Mucosa of rectum (tissue), 2 donors: Measurements from ENCODE around the gene C7.

Source experiments
- H3K27ac ChIP-seq, 2 donors: one replicate each; pipeline ENCODE4 v1.7.0; 2013; ENCODE audit warnings: inconsistent platforms in 2 of 2, low read depth in 2 of 2, low read length in 2 of 2
- H3K27me3 ChIP-seq, 2 donors: one replicate each; pipeline ENCODE4 v1.7.0; 2013; ENCODE audit warnings: low read length in 2 of 2; ENCODE audit not compliant: control insufficient read depth in 2 of 2, insufficient read depth in 2 of 2
- H3K36me3 ChIP-seq, 2 donors: one replicate each; pipeline ENCODE4 v1.7.0; 2013; ENCODE audit warnings: low read length in 2 of 2; ENCODE audit not compliant: control insufficient read depth in 2 of 2, insufficient read depth in 2 of 2
- H3K4me1 ChIP-seq, 2 donors: one replicate each; pipeline ENCODE4 v1.7.0; 2013; ENCODE audit warnings: low read length in 2 of 2, mild to moderate bottlenecking in 1 of 2; ENCODE audit not compliant: control insufficient read depth in 2 of 2, insufficient read depth in 2 of 2
- H3K4me3 ChIP-seq, 2 donors: one replicate each; pipeline ENCODE4 v1.7.0; 2013; ENCODE audit warnings: low read length in 2 of 2
- H3K9ac ChIP-seq, 2 donors: one replicate each; pipeline ENCODE4 v1.7.0; 2013; ENCODE audit warnings: low read length in 2 of 2, low read depth in 1 of 2, mild to moderate bottlenecking in 1 of 2
- H3K9me3 ChIP-seq, 2 donors: one replicate each; pipeline ENCODE4 v1.7.0; 2013; ENCODE audit warnings: low read length in 2 of 2; ENCODE audit not compliant: control insufficient read depth in 2 of 2
- donor health status: healthy.
- donor health status: Normal muscosa, but diverticular disease.

Gene C7

DNA sequence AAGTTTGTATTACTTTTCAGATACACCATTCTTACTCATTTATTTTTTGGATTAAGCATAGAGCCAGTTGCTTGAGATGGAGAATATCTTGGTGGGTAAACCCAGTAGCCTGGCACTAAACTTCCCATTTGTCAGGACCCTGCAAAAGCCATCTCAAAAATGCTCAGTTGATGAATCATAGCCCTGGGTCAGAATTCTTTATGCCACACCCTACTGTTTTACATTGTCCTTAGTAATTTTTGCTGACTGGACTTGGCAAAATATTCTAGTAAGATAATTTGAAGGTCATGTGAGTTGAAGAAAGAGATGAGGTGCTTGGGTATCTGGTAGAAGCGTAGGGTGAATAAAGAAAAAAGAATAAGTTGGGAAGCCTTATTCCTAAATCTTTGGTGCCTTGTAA, 50.7 kb downstream of the C7 start:
- Histone ChIP-seq H3K27ac (no peak overlapping the region), H3K4me3 (no peak overlapping the region), H3K9me3 (no peaks in the 10 kb centered on the region), H3K4me1 (no peaks in the 10 kb centered on the region), H3K9ac (no peak overlapping the region), H3K27me3 (no peaks in the 10 kb centered on the region), H3K36me3 (no peaks in the 10 kb centered on the region)

DNA sequence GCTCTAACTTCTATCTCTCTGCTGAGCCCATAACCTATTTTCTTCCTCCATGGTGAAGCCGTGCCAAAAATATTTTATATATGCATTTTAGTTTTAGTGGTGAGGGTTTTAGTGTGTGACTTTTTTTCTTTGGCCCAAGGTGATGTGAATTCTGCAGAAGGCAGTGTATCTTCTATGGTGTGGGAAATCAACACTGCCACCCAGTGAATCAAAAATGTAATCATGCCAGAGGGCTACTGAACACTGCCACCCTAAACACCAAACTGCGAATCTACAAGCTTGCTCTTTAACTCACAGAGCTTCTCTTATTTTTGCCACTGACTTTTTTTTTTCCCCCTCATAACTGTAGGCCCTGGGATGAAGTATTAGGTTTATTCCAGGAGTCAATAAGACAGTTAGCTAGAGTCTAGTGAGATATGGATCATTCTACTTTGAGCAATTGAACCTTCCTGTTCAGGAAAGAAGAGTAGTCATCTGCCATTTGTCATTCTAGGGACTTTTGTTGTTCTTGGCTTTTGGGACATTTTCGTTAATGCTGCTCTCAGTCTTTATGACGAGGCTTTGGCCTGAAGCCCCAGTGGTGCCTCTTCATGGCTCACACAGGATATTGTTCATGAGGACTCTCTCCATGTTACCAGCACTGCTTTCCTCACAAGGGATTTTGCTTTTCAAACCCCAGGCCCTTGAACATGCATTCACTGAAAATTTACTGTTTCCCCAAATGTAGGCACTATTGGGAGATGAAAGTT, 53.1 kb downstream of the C7 start:
- Histone ChIP-seq H3K9ac (no peak overlapping the region), H3K27ac (no peak overlapping the region), H3K27me3 (no peaks in the 10 kb centered on the region), H3K4me3 (no peak overlapping the region), H3K36me3 (no peaks in the 10 kb centered on the region), H3K4me1 (no peaks in the 10 kb centered on the region), H3K9me3 (no peaks in the 10 kb centered on the region)

DNA sequence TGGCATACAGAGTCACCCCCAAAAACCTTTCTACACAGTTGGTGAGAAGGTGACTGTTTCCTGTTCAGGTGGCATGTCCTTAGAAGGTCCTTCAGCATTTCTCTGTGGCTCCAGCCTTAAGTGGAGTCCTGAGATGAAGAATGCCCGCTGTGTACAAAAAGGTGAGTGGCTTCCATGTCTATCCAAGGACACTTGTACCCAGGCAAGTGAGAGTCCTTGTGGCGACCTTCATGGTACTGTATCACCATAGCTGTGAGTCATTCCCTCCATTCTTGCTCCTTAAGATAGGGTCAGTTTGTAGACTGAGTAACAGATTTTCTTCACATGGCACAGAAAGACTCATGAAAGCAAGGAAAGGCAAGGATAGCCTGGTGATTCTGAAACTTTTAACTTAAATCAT, 63.1 kb downstream of the C7 start:
- H3K36me3 ChIP-seq = no peaks in the 10 kb centered on the region
- H3K27ac ChIP-seq = no peak overlapping the region
- no peaks in the 10 kb centered on the region for H3K4me1 ChIP-seq
- no peaks in the 10 kb centered on the region for H3K9me3 ChIP-seq
- H3K27me3 ChIP-seq = no peaks in the 10 kb centered on the region
- H3K9ac ChIP-seq = no peak overlapping the region
- H3K4me3 ChIP-seq = no peak overlapping the region

DNA sequence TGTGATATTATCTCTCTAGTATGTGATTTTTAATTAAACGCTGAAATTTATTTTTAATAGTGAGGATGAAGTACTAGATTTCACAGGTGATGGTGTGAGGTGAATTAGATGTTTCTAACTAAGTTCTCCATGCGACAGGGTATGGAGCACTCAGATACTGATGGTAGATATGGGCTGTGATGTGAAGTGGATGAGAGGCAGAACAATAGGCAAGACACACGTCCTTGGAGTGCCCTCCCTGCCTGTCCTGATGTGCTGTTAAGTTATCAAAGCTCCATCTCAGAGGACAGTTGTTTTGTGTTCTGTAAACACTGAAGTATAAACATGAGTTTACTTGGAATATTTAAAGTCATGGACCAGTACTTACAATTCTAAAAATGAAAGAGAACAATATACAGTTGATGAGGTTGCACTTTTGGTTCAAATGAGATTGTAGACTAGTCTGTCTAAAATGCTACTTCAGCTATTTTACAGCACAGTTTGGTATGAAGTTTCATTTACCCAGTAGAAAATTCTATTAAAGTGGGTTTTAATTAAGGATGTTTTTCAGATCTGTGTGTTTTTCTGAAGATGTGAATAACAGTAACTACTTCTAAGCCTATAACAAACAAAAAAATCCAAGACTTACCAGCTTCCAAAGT, 64.2 kb downstream of the C7 start:
- Histone ChIP-seq H3K9me3 (no peaks in the 10 kb centered on the region), H3K9ac (no peak overlapping the region), H3K27ac (no peak overlapping the region), H3K27me3 (no peaks in the 10 kb centered on the region), H3K36me3 (no peaks in the 10 kb centered on the region), H3K4me3 (no peak overlapping the region), H3K4me1 (no peaks in the 10 kb centered on the region)

DNA sequence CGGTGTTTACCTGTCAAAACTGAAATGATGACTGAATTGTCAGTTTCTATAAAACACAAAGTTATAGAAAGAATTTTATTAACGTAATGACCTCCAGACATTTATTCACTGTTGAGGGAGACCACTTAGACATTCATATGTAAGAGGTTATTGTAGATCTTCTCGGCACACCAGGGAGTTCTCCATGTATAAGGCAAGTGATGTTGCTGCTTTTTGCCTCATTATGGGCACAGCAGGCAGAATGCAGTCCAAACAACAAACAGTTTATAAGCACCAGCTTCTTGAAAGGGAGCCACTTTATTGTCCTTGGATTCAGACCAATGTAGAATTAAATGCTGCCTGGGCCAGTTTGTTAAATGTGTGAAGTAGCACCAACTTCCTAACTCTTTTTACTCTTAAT, 66.7 kb downstream of the C7 start:
- Histone ChIP-seq H3K27me3 (no peaks in the 10 kb centered on the region), H3K27ac (no peak overlapping the region), H3K4me3 (no peak overlapping the region), H3K9me3 (no peaks in the 10 kb centered on the region), H3K4me1 (no peaks in the 10 kb centered on the region), H3K9ac (no peak overlapping the region), H3K36me3 (no peaks in the 10 kb centered on the region)

DNA sequence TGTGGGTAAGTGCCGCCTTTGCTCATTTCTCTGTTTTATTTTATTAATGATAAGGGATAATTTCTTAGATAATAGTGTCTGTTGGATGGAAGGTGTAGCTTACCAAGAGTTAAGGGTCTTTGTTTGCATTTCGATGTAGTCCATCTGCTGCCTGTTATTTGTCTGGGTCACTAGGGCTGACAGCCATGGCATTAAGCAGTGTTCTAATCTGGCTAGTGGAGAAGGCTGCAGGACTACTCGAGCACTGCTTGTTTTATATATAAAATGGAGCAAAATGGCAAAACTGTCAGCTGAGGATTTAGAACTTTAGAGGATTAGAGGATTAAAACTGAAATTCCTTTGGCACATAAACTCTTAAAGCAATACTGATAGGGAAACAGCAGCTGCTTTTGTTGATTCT, 67.5 kb downstream of the C7 start:
- Histone ChIP-seq H3K9ac (no peak overlapping the region), H3K36me3 (no peaks in the 10 kb centered on the region), H3K27ac (no peak overlapping the region), H3K4me3 (no peak overlapping the region), H3K9me3 (no peaks in the 10 kb centered on the region), H3K4me1 (no peaks in the 10 kb centered on the region), H3K27me3 (no peaks in the 10 kb centered on the region)

DNA sequence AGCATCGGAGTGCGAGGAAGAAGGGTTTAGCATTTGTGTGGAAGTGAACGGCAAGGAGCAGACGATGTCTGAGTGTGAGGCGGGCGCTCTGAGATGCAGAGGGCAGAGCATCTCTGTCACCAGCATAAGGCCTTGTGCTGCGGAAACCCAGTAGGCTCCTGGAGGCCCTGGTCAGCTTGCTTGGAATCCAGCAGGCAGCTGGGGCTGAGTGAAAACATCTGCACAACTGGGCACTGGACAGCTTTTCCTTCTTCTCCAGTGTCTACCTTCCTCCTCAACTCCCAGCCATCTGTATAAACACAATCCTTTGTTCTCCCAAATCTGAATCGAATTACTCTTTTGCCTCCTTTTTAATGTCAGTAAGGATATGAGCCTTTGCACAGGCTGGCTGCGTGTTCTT, 72.1 kb downstream of the C7 start:
- H3K4me3 ChIP-seq = no peak overlapping the region
- no peaks in the 10 kb centered on the region for H3K27me3 ChIP-seq
- H3K9ac ChIP-seq = no peak overlapping the region
- no peak overlapping the region for H3K27ac ChIP-seq
- H3K4me1 ChIP-seq = no peaks in the 10 kb centered on the region
- H3K9me3 ChIP-seq = no peaks in the 10 kb centered on the region
- H3K36me3 ChIP-seq = no peaks in the 10 kb centered on the region

DNA sequence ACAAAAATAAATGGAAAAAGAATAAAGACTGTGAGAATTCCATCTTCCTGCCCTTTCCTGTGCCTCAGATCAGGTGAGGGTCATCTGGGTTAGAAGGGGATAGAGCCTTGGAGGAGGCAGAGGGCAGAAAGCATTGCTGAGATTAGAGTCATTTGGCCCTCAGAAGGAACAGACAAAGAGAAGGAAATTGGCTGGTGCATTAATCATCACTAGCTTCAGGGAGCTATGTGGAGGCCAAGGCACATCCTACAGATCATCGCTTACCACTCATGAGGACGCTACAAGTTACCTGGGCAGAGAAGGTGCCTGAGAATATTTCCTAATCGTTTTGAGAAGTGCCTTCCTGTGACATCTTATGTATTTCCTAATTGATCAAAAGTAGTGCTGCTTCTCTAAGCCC, 74.5 kb downstream of the C7 start:
- Histone ChIP-seq H3K4me3 (no peak overlapping the region), H3K9ac (no peak overlapping the region), H3K27ac (no peak overlapping the region), H3K4me1 (no peaks in the 10 kb centered on the region), H3K27me3 (no peaks in the 10 kb centered on the region), H3K36me3 (no peaks in the 10 kb centered on the region), H3K9me3 (no peaks in the 10 kb centered on the region)

DNA sequence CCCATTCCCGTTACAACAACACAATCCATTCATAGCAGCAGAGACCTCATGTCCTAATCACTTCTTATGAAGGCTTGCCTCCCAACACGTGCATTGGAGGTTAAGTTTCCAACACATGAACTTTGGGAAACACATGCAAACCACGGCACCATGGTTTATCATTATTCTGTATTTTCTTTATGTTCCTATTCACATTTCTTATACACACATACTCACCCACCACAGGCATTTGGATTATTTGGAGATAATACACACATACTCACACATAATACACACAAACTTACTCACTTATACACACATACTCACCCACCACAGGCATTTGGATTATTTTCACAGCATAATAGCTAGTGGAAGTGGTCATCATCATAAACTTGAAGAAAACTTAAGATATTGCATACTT, 75.6 kb downstream of the C7 start:
- Histone ChIP-seq H3K27ac (no peak overlapping the region), H3K9me3 (no peaks in the 10 kb centered on the region), H3K27me3 (no peaks in the 10 kb centered on the region), H3K9ac (no peak overlapping the region), H3K4me1 (no peaks in the 10 kb centered on the region), H3K36me3 (no peaks in the 10 kb centered on the region), H3K4me3 (no peak overlapping the region)

DNA sequence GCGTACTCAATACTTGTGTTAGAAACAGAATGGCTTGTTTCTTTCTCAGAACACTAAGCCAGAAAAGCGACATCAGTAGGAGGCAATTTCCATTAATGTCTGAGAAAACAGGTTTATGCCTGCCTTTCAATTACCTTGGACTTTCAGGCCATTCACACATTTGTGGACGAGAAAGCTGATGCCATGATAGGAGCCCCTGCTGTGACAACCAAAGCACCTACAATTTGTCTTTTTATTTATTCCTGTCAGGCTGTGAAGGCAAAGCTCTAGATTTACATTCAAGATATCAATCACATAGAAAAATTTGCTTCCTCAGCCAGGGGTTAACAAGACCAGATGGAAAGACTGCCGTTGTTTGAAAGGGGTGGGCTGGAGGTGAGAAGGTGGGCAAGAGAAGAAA, 76.2 kb downstream of the C7 start:
- Histone ChIP-seq H3K9ac (no peak overlapping the region), H3K36me3 (no peaks in the 10 kb centered on the region), H3K4me3 (no peak overlapping the region), H3K4me1 (no peaks in the 10 kb centered on the region), H3K27me3 (no peaks in the 10 kb centered on the region), H3K27ac (no peak overlapping the region), H3K9me3 (no peaks in the 10 kb centered on the region)
